ENCODE data around the gene SLC27A3. TPM values are rescaled to one million over a fixed set of nuclear protein-coding genes. Genes with fewer than 3 reads are reported as not detected.

SLC27A3 gene
- total and polyA plus RNA-seq, 2 donors (not counting 3 experiments of a cell fraction or from before 2014, with no cell fraction given): 26.6 to 34.3 TPM

- POLR2A ChIA-PET: no interaction called here
- FAIRE-seq: no peak
These were observed 11.0 kb downstream of the SLC27A3 start for GRCh38 chr1:153786038-153786790.

GRCh38 chr1:153789478-153790034 lies 14.3 kb downstream of the SLC27A3 start:
- peaks cover 0 to 2% of the 10 kb centered on the region in 2 experiments for H3K27me3 ChIP-seq (ENCODE audit: control insufficient read depth in 2 of 2, insufficient read depth in 2 of 2, low read length in 2 of 2)
- FAIRE-seq (no peak), DNase-seq (ENCODE audit: low read depth, low spot score) (no peak)
- no peaks in the 10 kb centered on the region for H3K36me3 ChIP-seq (ENCODE audit: control insufficient read depth in 2 of 2, extremely low read depth in 1 of 2, insufficient read depth in 2 of 2, low read length in 2 of 2)
- H4K20me1 ChIP-seq (replicated peaks; ENCODE audit: control insufficient read depth, extremely low read depth, insufficient read depth, low read length): no peaks in the 10 kb centered on the region
- ChIA-PET POLR2A (no interaction called here), CTCF (interaction anchor here (0.9 to 1.7 kb wide), 3 partner anchors 10 to 197 kb away, joined by 3 to 8 read pairs (median 4); partner anchors contain the start of gene RAB13)
- H3K4me1 ChIP-seq (ENCODE audit: control insufficient read depth, extremely low read depth, insufficient read depth, low read length): peaks cover 14% of the 10 kb centered on the region
- BruUV-seq (replicated peaks): no TSS peak
- H3K9me1 ChIP-seq (replicated peaks; ENCODE audit: control insufficient read depth, extremely low read depth, insufficient read depth, low read length): no peaks in the 10 kb centered on the region
- no peak overlapping the region for H3K4me3 ChIP-seq (replicated peaks in 1 of 3; ENCODE audit: insufficient read depth in 1 of 3, low read depth in 1 of 3, low read length in 3 of 3)
- no peak for TF ChIP-seq POLR2A (IDR thresholded peaks at IDR 0.05; ENCODE audit: low read depth, low read length)
- no peak for TF ChIP-seq JUN (IDR thresholded peaks at IDR 0.05; ENCODE audit: borderline replicate concordance, insufficient read depth, insufficient read length, low read depth)
- TF ChIP-seq FOS (IDR thresholded peaks at IDR 0.05; ENCODE audit: borderline replicate concordance, insufficient read depth, low read length): no peak
- no peak for TF ChIP-seq MYC (IDR thresholded peaks at IDR 0.05; ENCODE audit: low read depth, low read length)
- no peak for TF ChIP-seq CTCF (IDR thresholded peaks at IDR 0.05; ENCODE audit: extremely low read depth in 1 of 2, insufficient read depth in 1 of 2, low read depth in 1 of 2, low read length in 2 of 2)
- TF ChIP-seq POLR2AphosphoS5 (IDR thresholded peaks at IDR 0.05; ENCODE audit: insufficient read depth, low read depth, low read length): no peak
- intact Hi-C loops (cut with micrococcal nuclease): no loop called here
- peak overlapping the region; percentile 27 for H3K4me2 ChIP-seq (ENCODE audit: insufficient read depth, low read length)
- H3K27ac ChIP-seq (ENCODE audit: insufficient read depth, low read depth, low read length): peak overlapping the region; percentile 33
- H3K9me3 ChIP-seq (replicated peaks; ENCODE audit: control insufficient read depth, insufficient read depth, low read length): no peaks in the 10 kb centered on the region
- no peak overlapping the region for H3K9ac ChIP-seq (replicated peaks; ENCODE audit: extremely low read depth, insufficient read depth, low read length)
- H2AFZ ChIP-seq (ENCODE audit: low read depth, low read length): peak overlapping the region; percentile 75
- no peaks in the 10 kb centered on the region for H3K79me2 ChIP-seq (ENCODE audit: control insufficient read depth, insufficient read depth, low read length)
- dilution Hi-C loops (cut with MboI; ENCODE audit: extremely low pct_ligation_motif_present, low sequenced_read_pairs): no loop called here

More at GRCh38 chr1:153786038-153786790, 11.0 kb downstream of the SLC27A3 start:
- Histone ChIP-seq H3K4me1 (ENCODE audit: control insufficient read depth, extremely low read depth, insufficient read depth, low read length) (peaks cover 20% of the 10 kb centered on the region), H3K4me2 (ENCODE audit: insufficient read depth, low read length) (no peak overlapping the region), H2AFZ (ENCODE audit: low read depth, low read length) (no peak overlapping the region), H4K20me1 (replicated peaks; ENCODE audit: control insufficient read depth, extremely low read depth, insufficient read depth, low read length) (no peaks in the 10 kb centered on the region), H3K9me1 (replicated peaks; ENCODE audit: control insufficient read depth, extremely low read depth, insufficient read depth, low read length) (no peaks in the 10 kb centered on the region), H3K27me3 (ENCODE audit: control insufficient read depth in 2 of 2, insufficient read depth in 2 of 2, low read length in 2 of 2) (peaks cover 0 to 2% of the 10 kb centered on the region in 2 experiments), H3K79me2 (ENCODE audit: control insufficient read depth, insufficient read depth, low read length) (no peaks in the 10 kb centered on the region), H3K9ac (replicated peaks; ENCODE audit: extremely low read depth, insufficient read depth, low read length) (no peak overlapping the region), H3K27ac (ENCODE audit: insufficient read depth, low read depth, low read length) (no peak overlapping the region), H3K36me3 (ENCODE audit: control insufficient read depth in 2 of 2, extremely low read depth in 1 of 2, insufficient read depth in 2 of 2, low read length in 2 of 2) (no peaks in the 10 kb centered on the region), H3K4me3 (replicated peaks in 1 of 3; ENCODE audit: insufficient read depth in 1 of 3, low read depth in 1 of 3, low read length in 3 of 3) (no peak overlapping the region), H3K9me3 (replicated peaks; ENCODE audit: control insufficient read depth, insufficient read depth, low read length) (no peaks in the 10 kb centered on the region)
- CTCF ChIA-PET: interaction anchor here (1.5 kb wide), 1 partner anchor 12 kb away, joined by 3 read pairs; no protein-coding TSS in a partner anchor
- BruUV-seq (replicated peaks): no TSS peak
- intact Hi-C loops (cut with micrococcal nuclease) (no loop called here), dilution Hi-C loops (cut with MboI; ENCODE audit: extremely low pct_ligation_motif_present, low sequenced_read_pairs) (no loop called here)
- DNase-seq (ENCODE audit: low read depth, low spot score): no peak
- TF ChIP-seq EZH2 (IDR thresholded peaks at IDR 0.05; ENCODE audit: borderline replicate concordance, low read depth, low read length, severe bottlenecking) (no peak), JUN (IDR thresholded peaks at IDR 0.05; ENCODE audit: borderline replicate concordance, insufficient read depth, insufficient read length, low read depth) (no peak), MYC (IDR thresholded peaks at IDR 0.05; ENCODE audit: low read depth, low read length) (no peak), POLR2AphosphoS5 (IDR thresholded peaks at IDR 0.05; ENCODE audit: insufficient read depth, low read depth, low read length) (no peak)
